Measurements from ENCODE around the gene RYR1. TPM values are rescaled to one million over a fixed set of nuclear protein-coding genes. Genes with fewer than 3 reads are reported as not detected.

Gene RYR1
- total and polyA plus RNA-seq, 2 experiments from 2014 or later: 0.07 to 0.21 TPM

- WGBS (ENCODE audit: low lambda C conversion rate, missing lambda C conversion rate): 94% methylated on average over 23 of the region's 24 CpGs
- H3K9me2 ChIP-seq (replicated peaks; ENCODE audit: insufficient read depth): no peaks in the 10 kb centered on the region
- no peak for DNase-seq (ENCODE audit: low spot score)
- no peaks in the 10 kb centered on the region for H3K27me3 ChIP-seq
- no peak for TF ChIP-seq EZH2phosphoT487 (IDR thresholded peaks at IDR 0.05; ENCODE audit: low read depth, severe bottlenecking, unreplicated experiment)
- no peak for TF ChIP-seq EZH2 (IDR thresholded peaks at IDR 0.05; ENCODE audit: borderline replicate concordance)
- TF ChIP-seq CTCF (IDR thresholded peaks at IDR 0.05; ENCODE audit: poor library complexity): no peak
- H2AFZ ChIP-seq: no peak overlapping the region
- no peaks in the 10 kb centered on the region for H3K79me2 ChIP-seq
- no peak overlapping the region for H3K4me3 ChIP-seq
- no peak overlapping the region for H3K4me2 ChIP-seq
- H3K4me1 ChIP-seq (ENCODE audit: insufficient read depth): no peaks in the 10 kb centered on the region
- H3K9me3 ChIP-seq (ENCODE audit: low read depth): no peaks in the 10 kb centered on the region
- no peaks in the 10 kb centered on the region for H4K20me1 ChIP-seq (ENCODE audit: insufficient read depth, poor library complexity, severe bottlenecking)
- H3K36me3 ChIP-seq (replicated peaks; ENCODE audit: insufficient read depth, low read depth): no peaks in the 10 kb centered on the region
- H3K27ac ChIP-seq: no peak overlapping the region
These were observed 94.8 kb downstream of the RYR1 start for GRCh38 chr19:38528213-38528755.

GRCh38 chr19:38528931-38529330 lies 95.4 kb downstream of the RYR1 start:
- H3K9me2 ChIP-seq (replicated peaks; ENCODE audit: insufficient read depth): no peaks in the 10 kb centered on the region
- H4K20me1 ChIP-seq (ENCODE audit: insufficient read depth, poor library complexity, severe bottlenecking): no peaks in the 10 kb centered on the region
- H2AFZ ChIP-seq: no peak overlapping the region
- H3K79me2 ChIP-seq: no peaks in the 10 kb centered on the region
- TF ChIP-seq EZH2 (IDR thresholded peaks at IDR 0.05; ENCODE audit: borderline replicate concordance) (no peak), EZH2phosphoT487 (IDR thresholded peaks at IDR 0.05; ENCODE audit: low read depth, severe bottlenecking, unreplicated experiment) (no peak), CTCF (IDR thresholded peaks at IDR 0.05; ENCODE audit: poor library complexity) (no peak)
- 76% methylated on average over 6 of the region's 6 CpGs for WGBS (ENCODE audit: low lambda C conversion rate, missing lambda C conversion rate)
- H3K36me3 ChIP-seq (replicated peaks; ENCODE audit: insufficient read depth, low read depth): no peaks in the 10 kb centered on the region
- H3K4me1 ChIP-seq (ENCODE audit: insufficient read depth): no peaks in the 10 kb centered on the region
- H3K4me2 ChIP-seq: no peak overlapping the region
- no peak for DNase-seq (ENCODE audit: low spot score)
- no peaks in the 10 kb centered on the region for H3K9me3 ChIP-seq (ENCODE audit: low read depth)
- no peak overlapping the region for H3K27ac ChIP-seq
- H3K27me3 ChIP-seq: no peaks in the 10 kb centered on the region
- no peak overlapping the region for H3K4me3 ChIP-seq

GRCh38 chr19:38531515-38531914 lies 98.0 kb downstream of the RYR1 start:
- no peaks in the 10 kb centered on the region for H3K79me2 ChIP-seq
- H3K36me3 ChIP-seq (replicated peaks; ENCODE audit: insufficient read depth, low read depth): no peaks in the 10 kb centered on the region
- no peak overlapping the region for H2AFZ ChIP-seq
- no peak overlapping the region for H3K27ac ChIP-seq
- WGBS (ENCODE audit: low lambda C conversion rate, missing lambda C conversion rate): 100% methylated on average over 2 of the region's 2 CpGs
- no peaks in the 10 kb centered on the region for H3K9me2 ChIP-seq (replicated peaks; ENCODE audit: insufficient read depth)
- no peaks in the 10 kb centered on the region for H4K20me1 ChIP-seq (ENCODE audit: insufficient read depth, poor library complexity, severe bottlenecking)
- DNase-seq (ENCODE audit: low spot score): no peak
- no peaks in the 10 kb centered on the region for H3K27me3 ChIP-seq
- no peak overlapping the region for H3K4me3 ChIP-seq
- no peaks in the 10 kb centered on the region for H3K9me3 ChIP-seq (ENCODE audit: low read depth)
- no peak for TF ChIP-seq EZH2 (IDR thresholded peaks at IDR 0.05; ENCODE audit: borderline replicate concordance)
- TF ChIP-seq CTCF (IDR thresholded peaks at IDR 0.05; ENCODE audit: poor library complexity): no peak
- TF ChIP-seq EZH2phosphoT487 (IDR thresholded peaks at IDR 0.05; ENCODE audit: low read depth, severe bottlenecking, unreplicated experiment): no peak
- H3K4me2 ChIP-seq: no peak overlapping the region
- H3K4me1 ChIP-seq (ENCODE audit: insufficient read depth): no peaks in the 10 kb centered on the region

Measured in hepatocyte (in vitro differentiated cells).